HL-60 (cell line): ENCODE measurements around the gene TBC1D17.

Source experiments
- CTCF ChIP-seq: IDR thresholded peaks from one replicate; pipeline ENCODE4 v1.5.1; 2011; ENCODE audit warnings: low read length, control low read depth, inconsistent platforms; ENCODE audit not compliant: insufficient read depth
- GABPA ChIP-seq: IDR thresholded peaks from 2 replicates; pipeline ENCODE4 v1.6.1; 2012; ENCODE audit warnings: low read depth
- POLR2AphosphoS5 ChIP-seq: IDR thresholded peaks from 2 replicates; pipeline ENCODE4 v1.6.1; 2012; ENCODE audit warnings: low read depth
- SPI1 ChIP-seq: IDR thresholded peaks from 2 replicates; pipeline ENCODE4 v1.6.1; 2012; ENCODE audit warnings: low read depth, mild to moderate bottlenecking, borderline replicate concordance
- TF ChIP-seq, protein P1 (sequence below): IDR thresholded peaks from 2 replicates; pipeline ENCODE4 v1.6.1; 2012; ENCODE audit warnings: low read depth; ENCODE audit not compliant: insufficient replicate concordance

- TF ChIP-seq POLR2AphosphoS5: no peak
- TF ChIP-seq CTCF: peak; percentile 73
- TF ChIP-seq, protein P1, sequence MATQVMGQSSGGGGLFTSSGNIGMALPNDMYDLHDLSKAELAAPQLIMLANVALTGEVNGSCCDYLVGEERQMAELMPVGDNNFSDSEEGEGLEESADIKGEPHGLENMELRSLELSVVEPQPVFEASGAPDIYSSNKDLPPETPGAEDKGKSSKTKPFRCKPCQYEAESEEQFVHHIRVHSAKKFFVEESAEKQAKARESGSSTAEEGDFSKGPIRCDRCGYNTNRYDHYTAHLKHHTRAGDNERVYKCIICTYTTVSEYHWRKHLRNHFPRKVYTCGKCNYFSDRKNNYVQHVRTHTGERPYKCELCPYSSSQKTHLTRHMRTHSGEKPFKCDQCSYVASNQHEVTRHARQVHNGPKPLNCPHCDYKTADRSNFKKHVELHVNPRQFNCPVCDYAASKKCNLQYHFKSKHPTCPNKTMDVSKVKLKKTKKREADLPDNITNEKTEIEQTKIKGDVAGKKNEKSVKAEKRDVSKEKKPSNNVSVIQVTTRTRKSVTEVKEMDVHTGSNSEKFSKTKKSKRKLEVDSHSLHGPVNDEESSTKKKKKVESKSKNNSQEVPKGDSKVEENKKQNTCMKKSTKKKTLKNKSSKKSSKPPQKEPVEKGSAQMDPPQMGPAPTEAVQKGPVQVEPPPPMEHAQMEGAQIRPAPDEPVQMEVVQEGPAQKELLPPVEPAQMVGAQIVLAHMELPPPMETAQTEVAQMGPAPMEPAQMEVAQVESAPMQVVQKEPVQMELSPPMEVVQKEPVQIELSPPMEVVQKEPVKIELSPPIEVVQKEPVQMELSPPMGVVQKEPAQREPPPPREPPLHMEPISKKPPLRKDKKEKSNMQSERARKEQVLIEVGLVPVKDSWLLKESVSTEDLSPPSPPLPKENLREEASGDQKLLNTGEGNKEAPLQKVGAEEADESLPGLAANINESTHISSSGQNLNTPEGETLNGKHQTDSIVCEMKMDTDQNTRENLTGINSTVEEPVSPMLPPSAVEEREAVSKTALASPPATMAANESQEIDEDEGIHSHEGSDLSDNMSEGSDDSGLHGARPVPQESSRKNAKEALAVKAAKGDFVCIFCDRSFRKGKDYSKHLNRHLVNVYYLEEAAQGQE: peak; percentile 23
- no peak for TF ChIP-seq GABPA
- no peak for TF ChIP-seq SPI1
These were observed 60.4 kb downstream of the TBC1D17 start for GRCh38 chr19:49937750-49938381.
